GM23338 (cell line): ENCODE results near the gene CLDN24. TPM values are rescaled to one million over a fixed set of nuclear protein-coding genes. Genes with fewer than 3 reads are reported as not detected.

ENCODE experiments used
- ATAC-seq: fragments of 200-7000 bp; cut with Tn5 transposase; 3 replicates; pipeline ENCODE4 v1.9.1; 2020
- DNase-seq: peaks from one replicate; pipeline ENCODE4 v3.0.0-alpha.2; 2015; ENCODE audit warnings: low spot score
- H2AFZ ChIP-seq: fragments of 200-600 bp; sonication (generic); 2 replicates; pipeline ENCODE4 v1.8.0; 2016; ENCODE audit warnings: antibody characterized with exemption, mild to moderate bottlenecking, moderate library complexity
- H3F3A ChIP-seq: fragments of 200-600 bp; sonication (generic); replicated peaks from 2 replicates; pipeline ENCODE4 v1.8.0; 2017; ENCODE audit warnings: antibody characterized with exemption, mixed run types, low read depth
- H3K27ac ChIP-seq: fragments of 200-600 bp; sonication (generic); 2 replicates; pipeline ENCODE4 v1.6.1; 2016; ENCODE audit warnings: low read depth
- H3K27me3 ChIP-seq: fragments of 200-600 bp; sonication (generic); 2 replicates; pipeline ENCODE4 v1.8.0; 2016; ENCODE audit warnings: mild to moderate bottlenecking, mixed run types, moderate library complexity; ENCODE audit not compliant: insufficient read depth
- H3K36me3 ChIP-seq: fragments of 200-600 bp; sonication (generic); 2 replicates; pipeline ENCODE4 v1.8.0; 2016; ENCODE audit warnings: mild to moderate bottlenecking; ENCODE audit not compliant: insufficient read depth
- H3K4me1 ChIP-seq: fragments of 200-600 bp; sonication (generic); 2 replicates; pipeline ENCODE4 v1.8.0; 2016; ENCODE audit warnings: mild to moderate bottlenecking, moderate library complexity; ENCODE audit not compliant: insufficient read depth
- H3K4me2 ChIP-seq: fragments of 200-600 bp; sonication (generic); 2 replicates; pipeline ENCODE4 v1.7.1; 2017; ENCODE audit warnings: mixed run types
- H3K4me3 ChIP-seq: fragments of 200-600 bp; sonication (generic); 2 replicates; pipeline ENCODE4 v1.6.1; 2016; ENCODE audit warnings: mixed run types
- H3K79me2 ChIP-seq: fragments of 200-600 bp; sonication (generic); replicated peaks from 2 replicates; pipeline ENCODE4 v1.8.0; 2017; ENCODE audit warnings: mild to moderate bottlenecking; ENCODE audit not compliant: insufficient read depth
- H3K9me2 ChIP-seq: fragments of 200-600 bp; sonication (generic); 2 replicates; pipeline ENCODE4 v1.8.0; 2017; ENCODE audit not compliant: insufficient read depth
- H4K20me1 ChIP-seq: fragments of 200-600 bp; sonication (generic); replicated peaks from 2 replicates; pipeline ENCODE4 v1.8.0; 2017; ENCODE audit warnings: mild to moderate bottlenecking; ENCODE audit not compliant: insufficient read depth
- H3K27ac Mint-ChIP-seq: 2 replicates; pipeline ENCODE4 v1.8.0; 2020; ENCODE audit warnings: inconsistent platforms, mild to moderate bottlenecking, moderate library complexity, mixed read lengths
- H3K27me3 Mint-ChIP-seq: 3 replicates; pipeline ENCODE4 v1.8.0; 2022; ENCODE audit warnings: low read depth, mild to moderate bottlenecking, moderate library complexity, mixed read lengths, inconsistent platforms; ENCODE audit not compliant: insufficient read depth, poor library complexity
- H3K36me3 Mint-ChIP-seq: 3 replicates; pipeline ENCODE4 v1.8.0; 2021; ENCODE audit warnings: low read depth, mild to moderate bottlenecking, inconsistent platforms, moderate library complexity, mixed read lengths
- H3K4me1 Mint-ChIP-seq: 3 replicates; pipeline ENCODE4 v1.8.0; 2020; ENCODE audit warnings: mild to moderate bottlenecking, inconsistent platforms, mixed read lengths
- H3K4me3 Mint-ChIP-seq: 3 replicates; pipeline ENCODE4 v1.8.0; 2021; ENCODE audit warnings: moderate library complexity, mild to moderate bottlenecking, inconsistent platforms, mixed read lengths
- H3K9me3 Mint-ChIP-seq: 3 replicates; pipeline ENCODE4 v1.8.0; 2020; ENCODE audit warnings: moderate library complexity, mild to moderate bottlenecking, inconsistent platforms, mixed read lengths
- CREB1 ChIP-seq: fragments of 250-450 bp; sonication (Bioruptor Pico); IDR thresholded peaks from 2 replicates; pipeline ENCODE4 v1.5.0; 2020; ENCODE audit warnings: low read depth, mild to moderate bottlenecking, moderate library complexity
- CTCF ChIP-seq, 2 experiments: fragments of 200-600 bp in 1 of 2; sonication (generic) in 1 of 2; conservative IDR thresholded peaks; 2 replicates each; pipeline versions ENCODE4 v1.5.1 to v1.6.1; 2016 to 2017; ENCODE audit warnings: antibody characterized with exemption in 2 of 2, low read depth in 2 of 2, mild to moderate bottlenecking in 2 of 2, moderate library complexity in 1 of 2
- ETS1 ChIP-seq: IDR thresholded peaks from 2 replicates; pipeline ENCODE4 v1.6.1; 2016; ENCODE audit warnings: antibody characterized with exemption
- EZH2 ChIP-seq: fragments of 200-600 bp; sonication (generic); IDR thresholded peaks from one replicate; pipeline ENCODE4 v1.8.0; 2017; ENCODE audit warnings: antibody characterized with exemption, mild to moderate bottlenecking, low read depth; ENCODE audit not compliant: unreplicated experiment
- EZH2phosphoT487 ChIP-seq: fragments of 200-600 bp; sonication (generic); IDR thresholded peaks from one replicate; pipeline ENCODE4 v1.8.1; 2018; ENCODE audit warnings: antibody characterized with exemption; ENCODE audit not compliant: unreplicated experiment
- JUNB ChIP-seq: IDR thresholded peaks from one replicate; pipeline ENCODE4 v1.6.1; 2016; ENCODE audit warnings: antibody characterized with exemption; ENCODE audit not compliant: unreplicated experiment
- POLR2AphosphoS5 ChIP-seq: IDR thresholded peaks from 2 replicates; pipeline ENCODE4 v1.6.1; 2016; ENCODE audit warnings: antibody characterized with exemption, low read depth
- STAT1 ChIP-seq: IDR thresholded peaks from one replicate; pipeline ENCODE4 v1.6.1; 2016; ENCODE audit warnings: antibody characterized with exemption; ENCODE audit not compliant: unreplicated experiment
- ZNF114 ChIP-seq: fragments of 250-450 bp; sonication (Bioruptor Pico); IDR thresholded peaks from 2 replicates; pipeline ENCODE4 v1.5.0; 2020; ENCODE audit warnings: mild to moderate bottlenecking, moderate library complexity
- ZNF331 ChIP-seq: fragments of 250-450 bp; sonication (Bioruptor Pico); IDR thresholded peaks from 2 replicates; pipeline ENCODE4 v1.5.0; 2020; ENCODE audit warnings: low read depth, mild to moderate bottlenecking, moderate library complexity
- ZNF462 ChIP-seq: fragments of 250-450 bp; sonication (Bioruptor Pico); IDR thresholded peaks from 2 replicates; pipeline ENCODE4 v1.5.0; 2020; ENCODE audit warnings: mild to moderate bottlenecking, moderate library complexity
- polyA plus RNA-seq: library from polyadenylated mRNA; unstranded; fragments of >200 nt; fragmentation: Nextera tagmentation; extraction: Ambion mirVana; gene quantifications from 2 replicates; pipeline ENCODE4 v1.2.1, GENCODE V29; 2016
- total RNA-seq: library from RNA; depleted of rRNA; stranded (reverse); fragments of >200 nt; shearing (Covaris generic); gene quantifications from 2 replicates; pipeline ENCODE4 v1.2.3, GENCODE V29; 2014

The CLDN24 gene
- total and polyA plus RNA-seq, 2 experiments from 2014 or later, result not detected

- Histone ChIP-seq H3K27ac (no peak overlapping the region), H3K4me3 (no peak overlapping the region), H3K79me2 (no peaks in the 10 kb centered on the region), H3F3A (no peaks in the 10 kb centered on the region), H4K20me1 (no peaks in the 10 kb centered on the region), H3K4me1 (no peaks in the 10 kb centered on the region), H3K9me2 (no peaks in the 10 kb centered on the region), H3K36me3 (no peaks in the 10 kb centered on the region), H3K4me2 (no peak overlapping the region), H2AFZ (no peak overlapping the region), H3K27me3 (no peaks in the 10 kb centered on the region)
- Mint-ChIP-seq H3K27ac (no peak overlapping the region), H3K4me1 (peaks cover 3% of the 10 kb centered on the region), H3K27me3 (peaks cover 9% of the 10 kb centered on the region), H3K4me3 (no peak overlapping the region), H3K9me3 (peaks cover 15% of the 10 kb centered on the region), H3K36me3 (peaks cover 10% of the 10 kb centered on the region; the same call in 2 of the 3 replicates)
- TF ChIP-seq EZH2, result no peak
- TF ChIP-seq ZNF462 (CRISPR knock-in tag), result no peak
- no peak for TF ChIP-seq ZNF114 (CRISPR knock-in tag)
- no peak for TF ChIP-seq CREB1 (CRISPR knock-in tag)
- no peak for TF ChIP-seq ETS1
- TF ChIP-seq JUNB, result no peak
- TF ChIP-seq EZH2phosphoT487, result no peak
- TF ChIP-seq STAT1, result no peak
- TF ChIP-seq ZNF331 (CRISPR knock-in tag), result no peak
- no peak for TF ChIP-seq CTCF (conservative IDR thresholded peaks at IDR 0.05; ENCODE audit: low read depth in 2 of 2)
- no peak for TF ChIP-seq POLR2AphosphoS5
- no peak for ATAC-seq
- no peak for DNase-seq
These were observed 8.6 kb upstream of the CLDN24 start for GRCh38 chr4:183330841-183331240.
